A673 (cell line): ENCODE results near the gene MAP7. TPM values are rescaled to one million over a fixed set of nuclear protein-coding genes. Genes with fewer than 3 reads are reported as not detected.

ENCODE experiments used
- BruUV-seq: library from RNA; stranded (reverse); fragments of 400-500 nt; replicated peaks from 2 replicates; lab custom pipeline; 2021; lab: Mats Ljungman, UMichigan
- CTCF ChIA-PET: fragments of 300-600 bp; sonication (Branson Sonifier 250); formaldehyde crosslinking; loops from one replicate; lab custom pipeline; 2022; ENCODE audit warnings: antibody characterized with exemption; lab: Charles Lee
- POLR2A ChIA-PET: fragments of 300-600 bp; sonication (Branson Sonifier 250); formaldehyde crosslinking; loops from one replicate; lab custom pipeline; 2022; ENCODE audit warnings: antibody characterized with exemption; ENCODE audit not compliant: low non-redundant PET; lab: Charles Lee
- DNase-seq: peaks from one replicate; pipeline ENCODE4 v3.0.0-alpha.2; 2015; ENCODE audit warnings: low spot score
- H3K27ac ChIP-seq: fragments of 200-600 bp; sonication (generic); 2 replicates; pipeline ENCODE4 v1.5.1; 2016; ENCODE audit warnings: mixed run types, low read depth, mild to moderate bottlenecking, mixed read lengths, antibody characterized with exemption, low read length; ENCODE audit not compliant: poor library complexity, severe bottlenecking
- H3K27me3 ChIP-seq: fragments of 200-600 bp; sonication (generic); replicated peaks from 2 replicates; pipeline ENCODE4 v1.6.1; 2017; ENCODE audit warnings: mixed run types, low read depth, mild to moderate bottlenecking, mixed read lengths, antibody characterized with exemption, low read length; ENCODE audit not compliant: insufficient read depth, poor library complexity
- H3K36me3 ChIP-seq: fragments of 200-600 bp; sonication (generic); 2 replicates; pipeline ENCODE4 v1.6.1; 2016; ENCODE audit warnings: mixed run types, mild to moderate bottlenecking, mixed read lengths, antibody characterized with exemption, low read length; ENCODE audit not compliant: insufficient read depth, poor library complexity, severe bottlenecking
- H3K4me1 ChIP-seq: fragments of 200-600 bp; sonication (generic); 2 replicates; pipeline ENCODE4 v1.6.1; 2017; ENCODE audit warnings: mixed run types, mild to moderate bottlenecking, mixed read lengths, antibody characterized with exemption, low read length; ENCODE audit not compliant: insufficient read depth, poor library complexity, severe bottlenecking
- H3K4me3 ChIP-seq: fragments of 200-600 bp; sonication (generic); 2 replicates; pipeline ENCODE4 v1.5.1; 2016; ENCODE audit warnings: low read depth, mixed run types, mild to moderate bottlenecking, mixed read lengths, low read length; ENCODE audit not compliant: poor library complexity, severe bottlenecking
- H3K9me3 ChIP-seq: fragments of 200-600 bp; sonication (generic); 2 replicates; pipeline ENCODE4 v1.6.1; 2016; ENCODE audit warnings: mixed run types, low read depth, mild to moderate bottlenecking, mixed read lengths, antibody characterized with exemption, low read length; ENCODE audit not compliant: poor library complexity, severe bottlenecking
- EZH2 ChIP-seq: fragments of 200-600 bp; sonication (generic); IDR thresholded peaks from 2 replicates; pipeline ENCODE4 v1.6.1; 2017; ENCODE audit warnings: borderline replicate concordance, low read depth, mild to moderate bottlenecking, mixed read lengths, antibody characterized with exemption, low read length; ENCODE audit not compliant: poor library complexity, severe bottlenecking
- intact Hi-C: fragments of 100-400 bp; cut with micrococcal nuclease; formaldehyde crosslinking; loops from one replicate; pipeline ENCODE4 v1.10.0; 2022; ENCODE audit not compliant: unreplicated experiment
- total RNA-seq: library from RNA; stranded (reverse); gene quantifications from 2 replicates; pipeline ENCODE4 v1.2.3, GENCODE V29; 2021
- TF ChIP-seq, protein P1 (sequence below): fragments of 300-800, 200-600 bp; sonication (generic); conservative IDR thresholded peaks from 2 replicates; pipeline ENCODE4 v1.5.1; 2017; ENCODE audit warnings: low read depth, mild to moderate bottlenecking, antibody characterized with exemption, low read length, moderate library complexity, mixed read lengths

The MAP7 gene
- total RNA-seq, 1 experiment from 2014 or later, result 0.09 TPM

DNA sequence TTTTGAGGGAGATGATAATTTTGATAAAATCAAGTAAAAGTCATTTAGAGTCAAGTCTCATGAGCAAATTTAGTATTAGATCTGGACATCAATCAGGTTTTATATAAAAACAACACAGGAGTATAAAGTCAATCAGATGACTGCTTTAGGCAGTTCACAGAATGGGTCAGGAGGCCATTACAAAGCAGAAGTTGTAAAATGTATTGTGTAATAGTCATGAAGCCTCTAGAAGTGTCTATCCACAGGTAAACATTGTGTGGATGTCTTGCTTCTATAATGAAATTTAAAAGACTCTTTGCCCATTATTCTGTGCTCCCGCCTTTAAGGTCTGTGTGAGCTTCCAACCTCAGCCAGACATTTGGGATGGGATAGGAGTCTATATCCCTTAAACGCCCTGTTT, 28.8 kb downstream of the MAP7 start:
- POLR2A ChIA-PET, result no interaction called here

DNA sequence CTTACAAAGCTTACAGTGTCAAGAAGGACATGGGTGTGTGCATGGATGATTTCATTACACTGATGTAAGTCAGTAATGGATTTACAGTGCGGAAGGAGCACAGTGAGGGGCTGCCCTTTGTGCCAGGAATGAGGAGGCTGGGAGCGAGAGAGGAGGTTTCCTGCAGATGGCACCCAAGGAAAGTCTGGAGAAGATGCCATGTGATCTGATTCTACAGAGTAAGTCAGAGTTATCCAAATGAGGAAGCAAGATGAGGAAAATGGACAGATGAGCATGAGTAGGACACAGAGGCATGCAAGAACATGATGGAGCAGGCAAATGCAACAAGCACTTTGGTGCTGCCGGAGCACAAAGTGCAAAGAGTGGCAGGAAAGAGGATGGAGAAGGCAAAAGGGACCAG, 29.7 kb downstream of the MAP7 start:
- H3K27ac ChIP-seq, result no peak overlapping the region
- CTCF ChIA-PET, result no interaction called here
- no peak for DNase-seq
- H3K4me1 ChIP-seq, result no peaks in the 10 kb centered on the region
- no TSS peak for BruUV-seq
- no peak overlapping the region for H3K4me3 ChIP-seq
- POLR2A ChIA-PET, result no interaction called here
- no peaks in the 10 kb centered on the region for H3K9me3 ChIP-seq
- TF ChIP-seq, protein P1, sequence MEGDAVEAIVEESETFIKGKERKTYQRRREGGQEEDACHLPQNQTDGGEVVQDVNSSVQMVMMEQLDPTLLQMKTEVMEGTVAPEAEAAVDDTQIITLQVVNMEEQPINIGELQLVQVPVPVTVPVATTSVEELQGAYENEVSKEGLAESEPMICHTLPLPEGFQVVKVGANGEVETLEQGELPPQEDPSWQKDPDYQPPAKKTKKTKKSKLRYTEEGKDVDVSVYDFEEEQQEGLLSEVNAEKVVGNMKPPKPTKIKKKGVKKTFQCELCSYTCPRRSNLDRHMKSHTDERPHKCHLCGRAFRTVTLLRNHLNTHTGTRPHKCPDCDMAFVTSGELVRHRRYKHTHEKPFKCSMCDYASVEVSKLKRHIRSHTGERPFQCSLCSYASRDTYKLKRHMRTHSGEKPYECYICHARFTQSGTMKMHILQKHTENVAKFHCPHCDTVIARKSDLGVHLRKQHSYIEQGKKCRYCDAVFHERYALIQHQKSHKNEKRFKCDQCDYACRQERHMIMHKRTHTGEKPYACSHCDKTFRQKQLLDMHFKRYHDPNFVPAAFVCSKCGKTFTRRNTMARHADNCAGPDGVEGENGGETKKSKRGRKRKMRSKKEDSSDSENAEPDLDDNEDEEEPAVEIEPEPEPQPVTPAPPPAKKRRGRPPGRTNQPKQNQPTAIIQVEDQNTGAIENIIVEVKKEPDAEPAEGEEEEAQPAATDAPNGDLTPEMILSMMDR, result no peak
- TF ChIP-seq EZH2, result no peak
- H3K27me3 ChIP-seq, result no peaks in the 10 kb centered on the region
- no peaks in the 10 kb centered on the region for H3K36me3 ChIP-seq
- intact Hi-C loops, result no loop called here

More for the DNA sequence above, 28.8 kb downstream of the MAP7 start:
- Histone ChIP-seq H3K27ac (no peak overlapping the region), H3K9me3 (no peaks in the 10 kb centered on the region), H3K36me3 (no peaks in the 10 kb centered on the region), H3K4me3 (no peak overlapping the region), H3K27me3 (no peaks in the 10 kb centered on the region), H3K4me1 (no peaks in the 10 kb centered on the region)
- intact Hi-C loops, result no loop called here
- CTCF ChIA-PET, result no interaction called here
- no TSS peak for BruUV-seq
- DNase-seq, result no peak
- TF ChIP-seq, protein P1, result no peak
- TF ChIP-seq EZH2, result no peak

DNA sequence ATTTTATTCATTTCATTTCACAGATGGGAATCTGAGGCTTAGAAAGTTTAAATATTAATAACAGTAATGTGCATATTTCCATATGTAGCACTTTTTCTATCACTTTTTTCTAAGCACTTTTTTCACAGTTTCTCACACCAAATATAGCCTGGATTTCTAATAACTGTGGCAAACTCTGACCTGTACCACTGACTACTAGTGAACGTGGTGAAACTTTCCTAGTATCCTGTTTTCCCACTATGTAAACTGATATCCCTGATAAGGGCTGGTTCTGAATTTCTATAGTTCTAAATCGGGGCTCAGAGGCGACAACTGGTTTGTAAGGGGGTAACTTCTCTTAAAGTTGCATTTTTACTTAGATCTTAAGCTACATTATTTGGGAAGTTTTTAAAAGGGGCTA, 32.6 kb downstream of the MAP7 start:
- H3K9me3 ChIP-seq, result no peaks in the 10 kb centered on the region
- CTCF ChIA-PET, result no interaction called here
- no peak overlapping the region for H3K4me3 ChIP-seq
- H3K27ac ChIP-seq, result no peak overlapping the region
- H3K27me3 ChIP-seq, result no peaks in the 10 kb centered on the region
- POLR2A ChIA-PET, result no interaction called here
- intact Hi-C loops, result no loop called here
- TF ChIP-seq EZH2, result no peak
- TF ChIP-seq, protein P1, result no peak
- H3K4me1 ChIP-seq, result no peaks in the 10 kb centered on the region
- no peak for DNase-seq
- H3K36me3 ChIP-seq, result no peaks in the 10 kb centered on the region
- BruUV-seq, result no TSS peak
